Embryonic facial prominence (tissue), 1 donor: ENCODE measurements around the gene FLII.
"Not testable (repeated sequence)": the region's sequence is repeated elsewhere in the genome, so short reads cannot be mapped to it uniquely, and the experiment has no call there.

Experiments used
- DNase-seq: peaks from one replicate; pipeline ENCODE4 v3.0.0-alpha.2; 2016; ENCODE audit errors: extremely low spot score

FLII gene

DNA sequence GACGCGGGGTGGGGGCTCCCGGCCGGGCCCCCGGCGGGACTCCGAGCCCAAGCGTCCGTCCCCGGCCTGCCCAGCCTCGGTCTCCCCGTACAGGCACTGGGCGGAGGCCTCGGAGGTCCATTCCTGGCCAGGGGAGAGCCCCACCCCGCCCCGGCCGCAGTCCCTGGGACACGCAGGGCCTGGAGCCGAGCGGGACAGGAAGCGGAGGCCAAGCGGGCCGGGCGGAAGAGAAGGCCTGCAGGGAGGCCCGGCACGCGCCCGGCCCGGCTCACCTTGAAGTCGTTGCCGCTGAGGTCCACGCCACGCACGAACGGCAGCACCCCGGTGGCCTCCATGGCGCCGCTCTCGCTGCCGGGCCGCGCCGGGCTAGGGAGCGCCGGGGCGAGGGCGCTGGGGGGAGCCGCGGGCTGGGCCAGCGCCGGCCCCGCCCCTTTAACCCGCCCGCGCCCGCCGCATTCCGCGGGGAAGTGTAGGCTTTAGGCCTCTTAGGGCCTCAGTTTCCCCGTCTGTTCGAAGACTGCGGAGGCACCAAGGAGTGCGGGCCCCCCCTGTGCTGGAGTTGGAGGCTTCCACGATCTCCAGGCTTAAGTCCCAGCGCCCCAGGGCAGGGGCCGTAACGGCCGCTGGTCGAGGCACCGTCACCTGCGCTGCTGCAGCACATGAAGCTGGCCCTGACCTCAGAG, at the start of gene FLII:
TSS of gene FLII (minus strand) at position 383 of the 683 bp plus-strand sequence. CDS start at position 335, 48 bp downstream.
- DNase-seq = no peak

- not testable (repeated sequence) for DNase-seq
Measured at GRCh38 chr17:18303206-18303605, 44.7 kb upstream of the FLII start.

- DNase-seq = no peak
Measured at GRCh38 chr17:18300725-18301480, 42.4 kb upstream of the FLII start.

- not testable (repeated sequence) for DNase-seq
Measured at GRCh38 chr17:18298061-18298460, 39.5 kb upstream of the FLII start.

DNA sequence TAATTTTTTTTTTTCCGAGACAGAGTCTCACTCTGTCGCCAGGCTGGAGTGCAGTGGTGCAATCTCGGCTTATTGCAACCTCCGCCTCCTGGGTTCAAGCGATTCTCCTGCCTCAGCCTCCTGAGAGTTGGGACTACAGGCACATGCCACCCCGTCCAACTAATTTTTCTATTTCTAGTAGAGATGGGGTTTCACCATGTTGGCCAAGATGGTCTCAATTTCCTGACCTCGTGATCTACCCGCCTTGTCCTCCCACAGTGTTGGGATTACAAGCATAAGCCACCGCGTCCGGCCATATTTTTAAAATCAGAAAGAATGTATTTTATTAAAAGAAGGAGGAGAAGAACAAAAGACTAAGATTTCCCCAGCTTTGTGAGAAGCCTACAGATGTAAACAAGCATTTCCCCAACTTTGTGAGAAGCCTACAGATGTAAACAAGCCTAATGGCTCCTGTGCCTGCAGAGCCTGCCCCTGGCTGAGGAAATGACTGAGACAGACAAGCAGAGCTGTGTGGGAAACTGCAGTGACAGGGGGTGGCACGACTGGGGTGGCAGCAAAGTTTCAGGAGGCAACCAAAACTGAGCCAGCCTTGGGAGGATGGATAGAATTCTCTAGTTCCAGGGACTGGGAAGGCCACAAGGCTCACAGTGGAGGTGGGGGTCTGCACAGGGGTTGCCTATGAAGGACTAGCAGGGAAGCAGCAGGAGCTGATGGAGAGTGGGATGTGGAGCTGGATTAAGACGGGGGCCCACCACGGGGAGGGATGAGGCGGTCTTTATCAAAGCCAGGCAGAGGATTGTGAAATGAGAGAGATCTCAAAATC, 33.4 kb upstream of the FLII start:
- DNase-seq = no peak

DNA sequence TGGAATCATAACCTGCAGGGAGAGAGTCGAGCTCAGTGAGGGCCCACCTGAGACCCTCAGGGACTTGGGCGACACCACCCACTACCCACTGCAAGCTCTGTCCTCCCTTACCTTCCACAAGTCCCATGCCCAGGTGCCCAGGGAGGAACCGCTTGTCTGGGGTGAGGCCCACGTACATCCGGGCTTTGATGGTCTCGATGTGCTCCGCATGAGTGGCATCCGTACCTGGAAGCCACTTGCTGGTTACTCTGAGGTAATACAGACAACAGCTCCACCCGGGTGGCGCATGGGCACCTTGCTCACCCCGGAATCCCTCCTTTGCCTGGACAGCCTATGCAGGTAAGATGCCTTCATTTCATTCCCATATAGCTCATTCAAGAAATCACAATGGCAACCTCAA, 26.8 kb upstream of the FLII start:
- no peak for DNase-seq

DNA sequence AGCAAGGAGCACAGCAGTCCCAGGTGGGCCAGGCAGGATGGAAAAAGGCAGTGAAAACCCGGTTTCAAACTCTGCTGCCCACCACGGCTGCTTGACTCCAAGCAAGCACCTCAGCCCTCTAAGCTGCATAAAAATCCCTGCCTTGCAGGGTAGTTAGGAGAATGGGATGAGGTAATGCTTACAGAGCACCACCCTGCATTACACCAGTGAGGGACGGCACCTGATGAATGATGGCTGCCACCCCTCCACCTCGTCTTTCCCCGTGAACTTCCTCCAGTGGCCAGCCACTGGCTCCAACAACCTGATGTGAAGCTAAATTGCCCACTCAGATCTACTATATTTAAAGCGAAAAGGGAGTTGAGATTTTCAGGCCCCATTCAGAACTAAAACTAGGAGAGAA, 23.2 kb upstream of the FLII start:
- DNase-seq = no peak

DNA sequence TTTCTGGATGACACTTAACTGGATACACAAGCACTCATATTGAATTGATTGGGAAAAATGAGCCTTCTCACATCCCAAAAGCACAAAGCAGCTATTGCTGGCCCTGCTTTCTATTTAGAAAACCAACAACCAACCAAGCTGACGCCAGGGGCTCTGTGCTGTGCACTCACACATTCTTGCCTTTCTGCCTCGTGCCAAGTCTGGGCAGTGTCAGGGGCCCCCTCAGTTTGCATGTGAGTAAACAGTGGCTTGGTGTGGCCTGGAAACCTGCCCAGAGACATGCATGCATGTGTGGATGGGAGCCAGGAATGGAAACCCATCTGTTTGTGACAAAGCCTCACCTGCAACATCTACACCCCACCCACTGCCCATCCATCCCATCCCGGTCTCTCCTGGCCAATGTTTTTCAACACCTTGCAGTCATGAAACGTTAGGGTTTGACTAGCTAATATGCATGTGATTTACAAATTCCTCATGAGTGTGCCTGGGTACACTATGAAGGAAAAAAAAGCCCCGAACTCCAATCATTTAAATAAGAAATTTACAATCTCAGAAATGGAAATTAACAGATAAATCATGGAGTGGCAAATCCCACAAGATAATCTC, 22.3 kb upstream of the FLII start:
- DNase-seq = no peak

GRCh38 chr17:18280249-18280648, 21.7 kb upstream of the FLII start:
- no peak for DNase-seq

DNA sequence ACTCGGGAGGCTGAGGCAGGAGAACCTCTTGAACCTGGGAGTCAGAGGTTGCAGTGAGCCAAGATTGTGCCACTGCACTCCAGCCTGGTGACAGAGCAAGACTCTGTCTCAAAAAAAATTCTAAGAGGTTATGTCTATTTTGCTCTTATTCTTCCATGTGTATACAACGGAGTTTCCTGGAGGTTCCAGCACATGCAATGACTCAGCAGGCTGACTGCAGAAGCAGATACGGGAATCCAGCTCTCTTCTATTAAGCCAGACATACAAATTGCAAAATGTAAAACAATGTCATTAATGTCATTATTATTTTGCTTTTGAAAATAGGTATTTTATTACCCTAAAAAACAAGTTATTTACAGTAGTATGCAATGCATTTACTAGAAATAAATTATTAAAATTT, 20.3 kb upstream of the FLII start:
- no peak for DNase-seq

DNA sequence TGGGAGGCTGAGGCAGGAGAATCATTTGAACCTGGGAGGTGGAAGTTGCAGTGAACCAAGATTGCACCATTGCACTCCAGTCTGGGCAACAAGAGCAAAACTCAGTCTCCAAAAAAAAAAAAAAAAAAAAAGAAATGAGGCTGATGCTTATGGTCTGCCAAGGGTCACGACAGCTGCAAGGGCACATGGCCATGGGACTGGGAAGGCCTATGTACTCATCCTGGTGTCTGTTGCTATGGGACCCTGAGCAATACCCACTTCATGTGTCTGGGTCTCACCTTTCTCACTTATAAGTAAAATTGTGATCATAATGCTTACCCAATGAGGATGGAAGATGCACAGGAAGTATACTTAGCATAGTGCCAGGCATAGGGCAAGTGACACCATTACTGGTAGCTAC, 18.5 kb upstream of the FLII start:
- DNase-seq = no peak

DNA sequence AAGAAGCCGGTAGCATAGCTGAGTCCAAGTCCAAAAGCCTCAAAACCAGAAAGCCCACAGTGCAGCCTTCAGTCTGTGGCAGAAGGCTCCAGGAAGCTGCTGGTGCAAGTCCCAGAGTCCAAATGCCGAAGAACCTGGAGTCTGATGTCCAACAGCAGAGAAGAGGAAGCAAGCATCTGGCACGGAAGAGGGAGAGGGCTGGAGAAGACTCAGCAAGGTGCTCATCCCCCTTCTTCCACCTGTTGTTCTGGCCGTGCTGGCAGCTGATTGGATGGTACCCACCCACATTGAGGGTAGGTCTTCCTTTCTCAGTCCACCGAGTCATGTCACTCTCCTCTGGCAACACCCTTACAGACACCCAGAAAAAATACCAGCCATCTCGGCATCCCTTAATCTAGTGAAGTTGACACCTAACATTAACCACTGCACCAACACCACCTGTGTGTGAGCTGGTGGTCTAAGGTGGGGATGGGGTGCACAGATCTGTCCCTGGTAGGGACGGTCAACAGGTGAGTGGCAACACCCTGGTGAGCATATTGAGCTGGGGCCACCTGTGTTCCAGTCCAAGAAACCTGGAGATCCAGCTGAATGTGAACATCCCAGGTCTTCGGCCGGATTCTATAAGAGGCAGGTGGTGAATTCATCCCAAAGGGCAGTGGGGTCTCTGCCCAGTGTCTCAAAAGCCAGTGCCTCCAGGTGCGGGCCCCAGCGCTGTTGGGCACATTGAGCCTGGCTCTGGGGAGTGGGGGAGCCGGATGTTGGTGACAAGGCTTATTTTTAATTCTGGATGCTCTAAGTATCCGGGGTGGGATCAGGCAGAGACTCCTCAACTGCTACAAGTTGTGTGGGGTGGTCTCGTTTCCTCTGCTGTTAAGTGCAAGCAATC, 11.8 kb upstream of the FLII start:
- no peak for DNase-seq

GRCh38 chr17:18267927-18268711, 9.6 kb upstream of the FLII start:
- DNase-seq = no peak

DNA sequence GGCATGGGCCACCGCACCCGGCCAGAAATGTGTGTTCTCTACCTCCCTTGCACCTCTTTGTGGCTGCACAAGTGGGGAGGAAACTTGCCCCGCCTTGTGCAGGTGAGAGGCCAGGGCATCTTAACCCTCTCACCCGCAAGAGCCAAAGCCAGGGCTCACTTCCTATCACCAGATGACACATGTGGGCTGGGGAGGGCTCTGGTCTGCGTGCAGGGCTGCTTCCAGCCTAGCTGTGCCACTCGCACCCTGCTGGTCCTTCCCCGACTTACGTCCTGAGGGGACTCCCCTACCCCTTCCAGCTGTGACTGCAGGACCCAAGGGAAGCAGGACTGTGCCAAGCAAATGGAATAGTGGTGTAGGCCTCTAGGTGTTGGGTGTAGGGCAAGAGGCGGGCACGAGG, 8.8 kb upstream of the FLII start:
- no peak for DNase-seq

- DNase-seq = no peak
Measured at GRCh38 chr17:18263885-18264682, 5.5 kb upstream of the FLII start.

- no peak for DNase-seq
Measured at GRCh38 chr17:18262641-18263040, 4.1 kb upstream of the FLII start.

DNA sequence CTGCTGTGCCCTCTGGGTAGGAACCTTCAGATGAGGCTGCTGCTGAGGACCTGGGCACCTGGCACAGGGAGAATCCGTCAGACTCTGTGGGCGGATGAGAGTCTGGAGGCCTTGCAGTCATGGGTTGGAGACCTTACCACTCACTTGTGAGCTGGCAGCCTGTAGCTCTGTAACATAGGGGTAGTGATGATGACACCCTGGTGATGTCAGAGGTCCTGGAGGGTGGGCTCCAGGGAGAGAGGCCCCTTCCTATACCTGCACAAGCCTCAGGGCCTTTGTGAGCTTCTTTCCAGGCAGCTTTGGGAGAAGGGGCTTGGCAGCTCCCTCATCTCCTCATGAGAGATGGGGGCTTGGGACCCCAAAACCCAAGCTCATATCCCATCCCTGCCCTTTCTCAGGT, 3.6 kb upstream of the FLII start:
- no peak for DNase-seq

DNA sequence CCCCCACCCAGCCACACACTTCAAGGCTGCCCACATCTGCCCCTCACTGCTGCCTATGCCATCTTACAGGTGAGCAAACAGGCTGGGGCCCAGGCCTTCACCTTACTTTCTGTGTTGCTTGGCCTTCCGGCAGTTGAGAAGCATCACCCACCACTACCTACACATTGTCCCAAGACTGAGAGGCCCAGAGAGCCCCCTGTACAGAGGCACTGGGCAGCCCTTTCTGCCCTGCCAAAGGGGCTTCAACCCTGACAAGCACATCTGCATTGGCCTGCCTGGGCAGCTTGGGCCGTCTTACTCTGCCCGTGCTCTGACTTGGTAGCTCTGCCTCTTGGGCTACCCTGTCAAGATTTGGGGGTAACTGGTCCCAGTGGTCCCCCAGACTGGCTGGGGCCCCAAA, 3.1 kb upstream of the FLII start:
- no peak for DNase-seq

DNA sequence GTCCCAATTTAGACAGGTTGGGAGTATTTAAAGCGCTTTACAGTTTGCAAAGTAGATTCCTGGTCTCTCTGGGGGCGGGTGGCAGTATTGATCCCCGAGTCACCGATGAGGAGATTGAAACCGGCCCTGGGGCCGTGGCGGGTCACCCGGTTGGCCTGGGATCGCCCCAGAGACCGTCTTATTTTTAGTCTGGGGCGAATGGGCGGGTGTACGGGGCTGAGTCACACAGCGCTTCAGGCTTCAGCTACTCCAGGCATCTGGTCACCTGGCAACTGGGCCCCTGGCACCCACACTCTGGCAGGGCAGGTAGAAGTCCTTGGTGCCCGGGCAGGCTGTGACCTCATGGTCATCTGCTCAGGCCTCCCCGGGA, 2.6 kb upstream of the FLII start:
- no peak for DNase-seq
